Hepatic stellate cell (primary cell): ENCODE results near the gene COX18.
A peak's percentile ranks its signal among the peaks of the same experiment; 100 is the strongest.

Experiments used
- DNase-seq: peaks from one replicate; pipeline ENCODE4 v3.0.0; 2011; ENCODE audit warnings: low spot score

The COX18 gene

GRCh38 chr4:73053076-73053475 lies 16.4 kb downstream of the COX18 start:
- DNase-seq, result no peak

GRCh38 chr4:73051625-73052024 lies 17.9 kb downstream of the COX18 start:
- no peak for DNase-seq

GRCh38 chr4:73045879-73046278 lies 23.6 kb downstream of the COX18 start:
- no peak for DNase-seq

- no peak for DNase-seq
Measured at GRCh38 chr4:73037057-73037456, 32.5 kb downstream of the COX18 start.

GRCh38 chr4:73036123-73036522 lies 33.4 kb downstream of the COX18 start:
- DNase-seq, result no peak

GRCh38 chr4:73034896-73035295 lies 34.6 kb downstream of the COX18 start:
- no peak for DNase-seq

- no peak for DNase-seq
Measured at GRCh38 chr4:73028621-73029020, 40.9 kb downstream of the COX18 start.

- DNase-seq, result peak; percentile 59
Measured at GRCh38 chr4:73021634-73022033, 47.9 kb downstream of the COX18 start.

- peak; percentile 29 for DNase-seq
Measured at GRCh38 chr4:73019462-73020047, 50.0 kb downstream of the COX18 start.

- no peak for DNase-seq
Measured at GRCh38 chr4:73018595-73018994, 50.9 kb downstream of the COX18 start.

GRCh38 chr4:73013310-73013709 lies 56.2 kb downstream of the COX18 start:
- DNase-seq, result no peak

- DNase-seq, result no peak
Measured at GRCh38 chr4:73012673-73013072, 56.8 kb downstream of the COX18 start.

GRCh38 chr4:73011629-73011985 lies 57.9 kb downstream of the COX18 start:
- no peak for DNase-seq

- DNase-seq, result no peak
Measured at GRCh38 chr4:73010789-73011628, 58.5 kb downstream of the COX18 start.

- no peak for DNase-seq
Measured at GRCh38 chr4:73007526-73008100, 61.9 kb downstream of the COX18 start.

- no peak for DNase-seq
Measured at GRCh38 chr4:73006286-73006990, 63.1 kb downstream of the COX18 start.

- DNase-seq, result no peak
Measured at GRCh38 chr4:73005514-73005913, 64.0 kb downstream of the COX18 start.
